K562 (cell line): Measurements from ENCODE around the gene ZBTB42. TPM values are rescaled to one million over a fixed set of nuclear protein-coding genes. Genes with fewer than 3 reads are reported as not detected.

Source experiments
- ELF1 ChIP-seq: fragments of 200-800 bp; sonication (Bioruptor generic); IDR thresholded peaks from 2 replicates; pipeline ENCODE4 v1.6.1; 2016; ENCODE audit warnings: missing genetic modification characterization, missing compliant biosample characterization
- ETS1 ChIP-seq: conservative IDR thresholded peaks from 2 replicates; pipeline ENCODE4 v1.6.1; 2011; ENCODE audit warnings: low read depth, mild to moderate bottlenecking, low read length; ENCODE audit not compliant: control insufficient read depth
- SUPT5H ChIP-seq: fragments of 450-650 bp; IDR thresholded peaks from 2 replicates; pipeline ENCODE4 v1.6.1; 2016
- ZC3H11A ChIP-seq: IDR thresholded peaks from 2 replicates; pipeline ENCODE4 v1.6.1; 2012; ENCODE audit warnings: low read depth, low read length, improper control_type of control experiment
- ZNF398 ChIP-seq: fragments of 250-450 bp; sonication (Bioruptor Pico); IDR thresholded peaks from 2 replicates; pipeline ENCODE4 v1.8.0; 2021; ENCODE audit warnings: moderate library complexity, mild to moderate bottlenecking, inconsistent platforms
- polyA plus RNA-seq, 8 experiments: library from polyadenylated mRNA; depleted of rRNA in 4 of 8; stranded (reverse) in 5 of 8; unstranded in 3 of 8; fragments of >200 nt; fragmentation: Nextera tagmentation in 2 of 8; fragmentation: Illumina TruSeq in 1 of 8; extraction: Ambion mirVana in 2 of 8; extraction: Trizol in 1 of 8; gene quantifications; 2 replicates each; pipeline versions ENCODE4 v1.2.1 to v1.2.3, GENCODE V29; 2011 to 2014; ENCODE audit warnings: inconsistent platforms in 1 of 8, missing spikeins in 1 of 8
- total RNA-seq, 7 experiments: library from RNA; depleted of rRNA in 6 of 7; stranded (reverse); fragments of >200 nt in 6 of 7; fragmentation: Illumina TruSeq in 2 of 7; extraction: Trizol in 2 of 7; gene quantifications; 2 replicates each; pipeline versions ENCODE4 v1.2.1 to v1.2.3, GENCODE V29; 2011 to 2021; ENCODE audit warnings: low replicate concordance in 1 of 7

Gene ZBTB42
- total and polyA plus RNA-seq, 9 of the 15 experiments (the other 6 are each of a cell fraction or from before 2014, with no cell fraction given): 0.03 to 8.5 (median 2.4) TPM

- 0 out of 2 replicates have a peak, but pooled peaks have one; percentile 21 for TF ChIP-seq ELF1
- no peak for TF ChIP-seq ZC3H11A
- TF ChIP-seq ETS1: no peak; the same call in 1 of the 2 replicates
- TF ChIP-seq ZNF398 (CRISPR knock-in tag): no peak
- peak; percentile 61 for TF ChIP-seq SUPT5H
Observed at GRCh38 chr14:104768437-104769323, 32.2 kb upstream of the ZBTB42 start (continued).
